Skeletal muscle satellite cell (primary cell): ENCODE results near the gene C16orf96.

Experiments
- H3K27me3 ChIP-seq: 2 replicates; pipeline ENCODE4 v1.7.0; 2013; ENCODE audit warnings: low read length; ENCODE audit not compliant: control insufficient read depth, insufficient read depth
- H3K36me3 ChIP-seq: 2 replicates; pipeline ENCODE4 v1.7.0; 2013; ENCODE audit warnings: mild to moderate bottlenecking, control low read depth, low read length; ENCODE audit not compliant: insufficient read depth
- H3K4me1 ChIP-seq: 2 replicates; pipeline ENCODE4 v1.7.0; 2013; ENCODE audit warnings: low read length; ENCODE audit not compliant: control insufficient read depth, insufficient read depth
- H3K4me2 ChIP-seq: 2 replicates; pipeline ENCODE4 v1.7.0; 2013; ENCODE audit warnings: mild to moderate bottlenecking, low read length
- H3K4me3 ChIP-seq: 2 replicates; pipeline ENCODE4 v1.7.0; 2013; ENCODE audit warnings: low read length
- H3K9ac ChIP-seq: 2 replicates; pipeline ENCODE4 v1.7.0; 2013; ENCODE audit warnings: mild to moderate bottlenecking, low read depth, low read length, moderate library complexity
- H3K9me3 ChIP-seq: replicated peaks from 2 replicates; pipeline ENCODE4 v1.7.0; 2013; ENCODE audit warnings: mild to moderate bottlenecking, control low read depth, low read length

C16orf96 gene

GRCh38 chr16:4539716-4540284 is 16.3 kb upstream of the C16orf96 start:
- Histone ChIP-seq H3K4me3 (no peak overlapping the region), H3K4me2 (no peak overlapping the region), H3K4me1 (peaks cover 4% of the 10 kb centered on the region), H3K36me3 (no peaks in the 10 kb centered on the region), H3K9ac (no peak overlapping the region), H3K27me3 (peaks cover 3% of the 10 kb centered on the region), H3K9me3 (peaks cover 4% of the 10 kb centered on the region)

GRCh38 chr16:4544473-4544872 is 11.7 kb upstream of the C16orf96 start:
- H3K36me3 ChIP-seq: no peaks in the 10 kb centered on the region
- no peak overlapping the region for H3K4me3 ChIP-seq
- H3K9ac ChIP-seq: no peak overlapping the region
- no peaks in the 10 kb centered on the region for H3K9me3 ChIP-seq
- peaks cover 6% of the 10 kb centered on the region for H3K27me3 ChIP-seq
- H3K4me2 ChIP-seq: no peak overlapping the region
- no peaks in the 10 kb centered on the region for H3K4me1 ChIP-seq

GRCh38 chr16:4548124-4548523 is 8.0 kb upstream of the C16orf96 start:
- Histone ChIP-seq H3K4me1 (no peaks in the 10 kb centered on the region), H3K9me3 (no peaks in the 10 kb centered on the region), H3K36me3 (no peaks in the 10 kb centered on the region), H3K4me3 (no peak overlapping the region), H3K9ac (no peak overlapping the region), H3K27me3 (peaks cover 22% of the 10 kb centered on the region), H3K4me2 (no peak overlapping the region)

- Histone ChIP-seq H3K4me1 (no peaks in the 10 kb centered on the region), H3K36me3 (no peaks in the 10 kb centered on the region), H3K9ac (no peak overlapping the region), H3K4me3 (no peak overlapping the region), H3K4me2 (no peak overlapping the region), H3K9me3 (no peaks in the 10 kb centered on the region), H3K27me3 (peaks cover 32% of the 10 kb centered on the region)
These were observed 5.5 kb upstream of the C16orf96 start for GRCh38 chr16:4550591-4550990.

GRCh38 chr16:4552541-4552940 is 3.6 kb upstream of the C16orf96 start:
- Histone ChIP-seq H3K27me3 (peaks cover 41% of the 10 kb centered on the region), H3K4me3 (no peak overlapping the region), H3K4me2 (no peak overlapping the region), H3K9me3 (no peaks in the 10 kb centered on the region), H3K36me3 (no peaks in the 10 kb centered on the region), H3K9ac (no peak overlapping the region), H3K4me1 (no peaks in the 10 kb centered on the region)

GRCh38 chr16:4556580-4556979 is 440 bp downstream of the C16orf96 start:
- Histone ChIP-seq H3K9ac (no peak overlapping the region), H3K9me3 (no peaks in the 10 kb centered on the region), H3K27me3 (peaks cover 38% of the 10 kb centered on the region), H3K36me3 (no peaks in the 10 kb centered on the region), H3K4me3 (no peak overlapping the region), H3K4me2 (no peak overlapping the region), H3K4me1 (no peaks in the 10 kb centered on the region)

- Histone ChIP-seq H3K4me3 (no peak overlapping the region), H3K4me2 (no peak overlapping the region), H3K4me1 (no peaks in the 10 kb centered on the region), H3K9ac (no peak overlapping the region), H3K27me3 (peaks cover 37% of the 10 kb centered on the region), H3K9me3 (no peaks in the 10 kb centered on the region), H3K36me3 (no peaks in the 10 kb centered on the region)
These were observed 1.8 kb downstream of the C16orf96 start for GRCh38 chr16:4557973-4558372.

GRCh38 chr16:4561596-4561995 is 5.5 kb downstream of the C16orf96 start:
- Histone ChIP-seq H3K9ac (no peak overlapping the region), H3K4me1 (no peaks in the 10 kb centered on the region), H3K4me2 (no peak overlapping the region), H3K4me3 (no peak overlapping the region), H3K36me3 (no peaks in the 10 kb centered on the region), H3K9me3 (no peaks in the 10 kb centered on the region), H3K27me3 (peaks cover 39% of the 10 kb centered on the region)

GRCh38 chr16:4564661-4565267 is 8.6 kb downstream of the C16orf96 start:
- no peak overlapping the region for H3K4me2 ChIP-seq
- peaks cover 40% of the 10 kb centered on the region for H3K27me3 ChIP-seq
- no peaks in the 10 kb centered on the region for H3K36me3 ChIP-seq
- H3K9me3 ChIP-seq: no peaks in the 10 kb centered on the region
- H3K4me3 ChIP-seq: no peak overlapping the region
- H3K4me1 ChIP-seq: no peaks in the 10 kb centered on the region
- H3K9ac ChIP-seq: no peak overlapping the region

GRCh38 chr16:4566144-4566543 is 10.0 kb downstream of the C16orf96 start:
- no peak overlapping the region for H3K9ac ChIP-seq
- no peak overlapping the region for H3K4me3 ChIP-seq
- no peaks in the 10 kb centered on the region for H3K36me3 ChIP-seq
- H3K27me3 ChIP-seq: peaks cover 39% of the 10 kb centered on the region
- no peak overlapping the region for H3K4me2 ChIP-seq
- no peaks in the 10 kb centered on the region for H3K4me1 ChIP-seq
- H3K9me3 ChIP-seq: no peaks in the 10 kb centered on the region

- peaks cover 17% of the 10 kb centered on the region for H3K27me3 ChIP-seq
- no peaks in the 10 kb centered on the region for H3K9me3 ChIP-seq
- no peak overlapping the region for H3K4me3 ChIP-seq
- no peak overlapping the region for H3K4me2 ChIP-seq
- no peak overlapping the region for H3K9ac ChIP-seq
- H3K36me3 ChIP-seq: no peaks in the 10 kb centered on the region
- H3K4me1 ChIP-seq: no peaks in the 10 kb centered on the region
These were observed 13.9 kb downstream of the C16orf96 start for GRCh38 chr16:4570086-4570485.

- Histone ChIP-seq H3K36me3 (no peaks in the 10 kb centered on the region), H3K9ac (no peak overlapping the region), H3K27me3 (peaks cover 11% of the 10 kb centered on the region), H3K4me2 (no peak overlapping the region), H3K4me3 (no peak overlapping the region), H3K4me1 (no peaks in the 10 kb centered on the region), H3K9me3 (no peaks in the 10 kb centered on the region)
These were observed 14.7 kb downstream of the C16orf96 start for GRCh38 chr16:4570688-4571321.
